Fibroblast of villous mesenchyme (primary cell): ENCODE results near the gene RAB21. TPM values are rescaled to one million over a fixed set of nuclear protein-coding genes. Genes with fewer than 3 reads are reported as not detected.
"Not testable (repeated sequence)": the region's sequence is repeated elsewhere in the genome, so short reads cannot be mapped to it uniquely, and the experiment has no call there.

ENCODE experiments used
- DNase-seq: peaks from one replicate; pipeline ENCODE4 v3.0.0-alpha.2; 2010; ENCODE audit warnings: low read depth
- H3K4me3 ChIP-seq: 2 replicates; pipeline ENCODE4 v1.5.1; 2011; ENCODE audit warnings: low read depth, mild to moderate bottlenecking, low read length
- CTCF ChIP-seq: IDR thresholded peaks from 2 replicates; pipeline ENCODE4 v1.5.1; 2012; ENCODE audit warnings: low read depth, mild to moderate bottlenecking, low read length; ENCODE audit not compliant: insufficient read depth
- total RNA-seq: library from RNA; depleted of rRNA; stranded (reverse); fragments of >200 nt; gene quantifications from 2 replicates; pipeline ENCODE4 v1.2.3, GENCODE V29; 2012

The RAB21 gene
- total RNA-seq, 1 donor: 12.5 TPM

GRCh38 chr12:71749666-71750065, 5.0 kb upstream of the RAB21 start:
- no peak overlapping the region for H3K4me3 ChIP-seq
- no peak for TF ChIP-seq CTCF
- DNase-seq: no peak

GRCh38 chr12:71752891-71753290, 1.8 kb upstream of the RAB21 start:
- TF ChIP-seq CTCF: no peak
- DNase-seq: no peak
- no peak overlapping the region for H3K4me3 ChIP-seq

- DNase-seq: peak; percentile 75
- TF ChIP-seq CTCF: no peak
These were observed 656 bp downstream of the RAB21 start for GRCh38 chr12:71755146-71755892.

GRCh38 chr12:71756054-71756690, 1.5 kb downstream of the RAB21 start:
- TF ChIP-seq CTCF: no peak
- peak overlapping the region; percentile 87 for H3K4me3 ChIP-seq
- DNase-seq: peak; percentile 24

More at GRCh38 chr12:71755146-71755892, 656 bp downstream of the RAB21 start:
- H3K4me3 ChIP-seq: peak overlapping the region; percentile 87

- DNase-seq: no peak
- TF ChIP-seq CTCF: no peak
- H3K4me3 ChIP-seq: no peak overlapping the region
These were observed 5.3 kb downstream of the RAB21 start for GRCh38 chr12:71759941-71760340.

- no peak for TF ChIP-seq CTCF
- DNase-seq: no peak
- H3K4me3 ChIP-seq: no peak overlapping the region
These were observed 5.8 kb downstream of the RAB21 start for GRCh38 chr12:71760471-71760870.

- not testable (repeated sequence) for H3K4me3 ChIP-seq, DNase-seq
These were observed 6.7 kb downstream of the RAB21 start for GRCh38 chr12:71761354-71761753.
